ENCODE results near the gene NPDC1. TPM values are rescaled to one million over a fixed set of nuclear protein-coding genes. Genes with fewer than 3 reads are reported as not detected.

NPDC1 gene
- total and polyA plus RNA-seq, 2 of the 8 experiments (the other 6 are each of a cell fraction or from before 2014, with no cell fraction given): 26.2 to 44.1 TPM

DNA sequence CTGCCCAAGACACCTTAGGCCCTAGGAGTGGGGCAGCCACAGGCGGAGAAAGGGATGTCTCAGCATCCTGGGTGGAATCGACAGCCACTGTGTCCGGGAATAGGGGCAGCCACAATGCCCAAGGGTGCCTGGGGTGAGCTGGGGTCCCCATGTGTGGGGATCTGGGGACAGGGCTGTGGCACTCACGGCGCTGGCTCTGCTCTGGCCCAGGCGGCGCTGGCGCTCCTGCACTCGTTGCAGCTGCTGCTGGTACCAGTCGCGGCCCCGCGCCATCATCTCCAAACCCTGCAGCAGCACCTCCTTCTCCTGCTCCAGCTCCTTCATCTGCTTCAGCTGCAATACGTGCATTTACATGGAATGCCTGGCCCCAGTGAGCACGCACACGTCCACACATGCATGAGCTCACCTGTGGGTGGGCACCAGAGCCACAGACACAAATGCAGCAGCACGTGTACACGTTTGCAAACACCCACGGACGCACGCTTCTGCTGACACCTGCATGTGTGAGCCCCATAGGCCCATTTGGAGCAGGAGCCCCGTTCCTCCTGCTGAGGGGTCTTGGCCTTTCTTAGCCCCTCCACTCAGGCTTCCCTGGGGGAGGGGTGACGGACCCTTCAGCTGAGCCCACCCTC lies 19.5 kb upstream of the NPDC1 start:
- Histone ChIP-seq H3K36me3 (ENCODE audit: control insufficient read depth in 2 of 4, insufficient read depth in 4 of 4, low read length in 3 of 4) (no peaks in the 10 kb centered on the region), H3K27me3 (replicated peaks in 1 of 4; ENCODE audit: control insufficient read depth in 3 of 4, extremely low read depth in 1 of 4, insufficient read depth in 3 of 4, low read length in 3 of 4) (peaks cover 0 to 15% (median 7%) of the 10 kb centered on the region in 4 experiments; a peak in 5 of 7 replicates), H3K27ac (ENCODE audit: low read depth, low read length) (no peak overlapping the region), H3K23ac (ENCODE audit: insufficient read length) (no peak overlapping the region), H4K8ac (ENCODE audit: extremely low read depth, insufficient read depth, low read length) (no peak overlapping the region), H2BK12ac (ENCODE audit: low read depth, low read length) (no peak overlapping the region), H4K91ac (replicated peaks; ENCODE audit: insufficient read length, low read length) (no peak overlapping the region), H3K23me2 (ENCODE audit: low read depth, low read length) (peaks cover 7% of the 10 kb centered on the region; the same call in 1 of the 2 replicates), H3K79me2 (ENCODE audit: control insufficient read depth in 1 of 2, insufficient read depth in 2 of 2, low read length in 2 of 2) (no peaks in the 10 kb centered on the region), H3K79me1 (ENCODE audit: low read depth, low read length) (peaks cover 2% of the 10 kb centered on the region; the same call in 1 of the 2 replicates), H2AFZ (ENCODE audit: low read length) (no peak overlapping the region), H3K9ac (replicated peaks in 1 of 4; ENCODE audit: extremely low read depth in 1 of 4, low read depth in 3 of 4, low read length in 3 of 4) (no peak overlapping the region), H2BK15ac (ENCODE audit: low read length) (no peak overlapping the region), H4K20me1 (replicated peaks in 1 of 2; ENCODE audit: control insufficient read depth in 1 of 2, insufficient read depth in 2 of 2, low read length in 2 of 2) (peaks cover 23 to 25% of the 10 kb centered on the region in 2 experiments), H4K5ac (ENCODE audit: insufficient read length, low read depth, low read length) (no peak overlapping the region), H2BK5ac (ENCODE audit: low read depth, low read length) (no peak overlapping the region; the same call in 1 of the 2 replicates), H3K4me2 (ENCODE audit: insufficient read depth in 1 of 2, low read depth in 2 of 2, low read length in 2 of 2) (no peak overlapping the region), H3K4me3 (ENCODE audit: extremely low read depth in 1 of 4, insufficient read depth in 2 of 4, low read depth in 3 of 4, low read length in 4 of 4) (no peak overlapping the region), H2AK5ac (ENCODE audit: low read depth, low read length) (no peak overlapping the region), H2BK20ac (ENCODE audit: low read length) (no peak overlapping the region), H3K4me1 (replicated peaks in 1 of 4; ENCODE audit: control insufficient read depth in 3 of 4, insufficient read depth in 4 of 4, low read length in 3 of 4) (peaks cover 0 to 18% (median 11%) of the 10 kb centered on the region in 4 experiments; a peak in 5 of 7 replicates), H3K18ac (ENCODE audit: extremely low read depth, low read length) (no peak overlapping the region), H3K14ac (ENCODE audit: insufficient read length) (no peak overlapping the region), H3K56ac (replicated peaks; ENCODE audit: insufficient read length, low read depth, low read length) (no peak overlapping the region), H3K4ac (replicated peaks; ENCODE audit: insufficient read length, low read depth, low read length) (no peak overlapping the region), H2BK120ac (replicated peaks; ENCODE audit: low read depth, low read length) (no peak overlapping the region), H3K9me3 (ENCODE audit: insufficient read depth in 2 of 2, low read depth in 1 of 2, low read length in 1 of 2) (no peaks in the 10 kb centered on the region)
- POLR2A ChIA-PET (ENCODE audit: partially characterized antibody): interaction anchor here (1.1 to 1.5 kb wide), 5 partner anchors 10 to 337 kb away, joined by 3 to 4 read pairs (median 4); no protein-coding TSS in a partner anchor
- TF ChIP-seq SIX5 (IDR thresholded peaks at IDR 0.05; ENCODE audit: low read depth, low read length) (no peak), HDAC6 (IDR thresholded peaks at IDR 0.05; ENCODE audit: low read depth, low read length) (no peak), RAD21 (IDR thresholded peaks at IDR 0.05 in 1 of 2, conservative IDR thresholded peaks at IDR 0.05 in 1 of 2; ENCODE audit: low read depth in 2 of 2, low read length in 2 of 2) (no peak), EZH2 (IDR thresholded peaks at IDR 0.05; ENCODE audit: low read depth, low read length, severe bottlenecking) (no peak), POLR2A (IDR thresholded peaks at IDR 0.05; ENCODE audit: control extremely low read depth in 1 of 2, low read depth in 2 of 2, low read length in 2 of 2) (no peak)
- WGBS, 2 experiments (ENCODE audit: extremely low coverage in 1 of 2, insufficient coverage in 1 of 2, insufficient read length in 1 of 2, insufficient replicate concordance in 2 of 2, low coverage in 1 of 2, low lambda C conversion rate in 2 of 2, missing lambda C conversion rate in 1 of 2): 96% methylated on average over 23 of the region's 23 CpGs; no CpG with 5 or more reads in 1 of the 2 experiments
- CTCF ChIA-PET (ENCODE audit: partially characterized antibody): interaction anchor here (0.6 to 13.5 kb wide), 18 partner anchors 8 to 324 kb away, joined by 3 to 291 read pairs (median 8); partner anchors contain the start of genes ABCA2, ENTPD2, FUT7 and MAN1B1
- DNase-seq (ENCODE audit: low read depth in 1 of 2, low spot score in 2 of 2) (no peak), FAIRE-seq (no peak)
